ENCODE measurements around the gene ATF4.
A peak's percentile ranks its signal among the peaks of the same experiment; 100 is the strongest.
"Not testable (repeated sequence)": the region's sequence is repeated elsewhere in the genome, so short reads cannot be mapped to it uniquely, and the experiment has no call there.

ATF4 gene

DNA sequence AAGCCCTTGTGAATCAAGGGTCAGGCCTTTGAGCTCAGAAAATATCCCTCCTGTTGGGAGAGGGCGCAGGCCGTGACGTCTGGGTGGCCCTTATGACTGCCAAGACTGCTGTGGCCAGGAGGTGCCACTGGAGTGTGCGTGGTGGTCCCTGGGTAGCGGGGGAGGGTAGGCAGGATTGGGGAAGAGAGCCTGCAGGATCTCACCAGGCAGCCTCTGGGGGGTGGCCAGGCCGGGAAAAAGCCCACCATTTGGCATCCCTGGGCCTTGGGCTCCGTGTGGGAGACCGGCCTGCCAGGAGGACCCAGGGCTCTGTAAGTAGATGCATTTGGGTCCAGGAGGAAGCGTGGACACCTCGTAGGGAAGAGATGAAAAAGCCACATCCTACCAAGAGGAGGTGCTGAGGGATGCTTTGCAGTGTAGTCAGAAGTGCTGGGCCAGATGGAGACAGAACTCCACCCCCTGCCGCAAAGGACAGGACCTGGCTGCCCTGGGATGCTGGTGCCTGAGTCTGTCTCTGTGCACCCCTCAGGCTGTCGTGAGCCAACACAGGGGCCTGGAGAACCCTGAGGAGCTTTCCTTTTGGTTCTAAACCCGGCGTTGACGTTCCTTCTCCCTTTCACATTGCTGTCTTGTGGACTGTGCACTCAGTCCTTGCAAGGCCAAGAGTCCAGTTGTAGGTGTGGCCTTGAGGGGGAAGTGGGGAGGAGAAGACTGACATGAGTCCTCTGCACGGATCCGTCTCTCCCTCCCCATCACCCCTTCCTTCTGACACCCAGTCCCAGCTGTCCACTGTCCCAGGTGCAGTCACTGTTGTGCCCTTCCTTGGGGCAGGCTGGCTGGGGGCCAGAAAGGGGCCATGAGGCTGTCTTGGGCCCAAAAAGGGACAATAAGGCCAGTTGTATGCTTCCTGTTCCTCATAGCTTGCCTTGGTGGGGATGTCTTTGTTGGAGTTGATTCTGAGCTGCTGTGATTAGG, 31.0 kb upstream of the ATF4 start:
- no peak for DNase-seq

DNA sequence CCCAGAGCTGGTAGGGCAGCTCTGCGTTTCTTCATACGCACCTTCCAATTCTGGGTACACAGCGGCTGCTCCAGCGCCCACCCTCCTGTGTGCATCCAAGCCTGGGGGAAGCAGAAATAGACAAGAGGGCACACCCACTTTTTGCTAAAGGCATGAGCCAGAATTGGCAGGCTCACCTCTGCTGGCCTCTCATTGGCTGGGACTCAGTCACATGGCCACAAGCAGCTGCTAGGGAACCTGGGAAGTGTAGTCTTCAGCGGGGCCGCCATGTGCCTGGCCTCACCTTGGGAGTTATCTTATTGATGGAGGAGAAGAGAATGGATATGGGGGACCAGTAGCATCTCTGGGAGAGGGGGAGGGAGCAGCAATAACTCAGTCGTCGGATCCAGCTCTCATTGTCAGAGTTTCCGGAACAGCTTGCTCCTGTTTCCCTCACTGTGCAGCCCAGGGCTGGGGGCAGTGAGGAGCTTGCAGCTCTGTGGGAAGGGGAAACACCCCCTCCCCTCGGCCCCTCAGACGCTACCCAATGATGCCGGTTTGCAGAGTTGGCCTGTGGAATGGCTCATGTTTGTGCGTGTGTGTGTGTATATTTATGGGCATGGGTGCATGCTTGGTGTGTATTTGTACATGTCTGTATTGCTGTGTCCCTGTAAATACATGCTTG, 30.1 kb upstream of the ATF4 start:
- DNase-seq: peak; percentile 96

- DNase-seq: no peak
Measured at GRCh38 chr22:39490966-39491680, 29.2 kb upstream of the ATF4 start.

DNA sequence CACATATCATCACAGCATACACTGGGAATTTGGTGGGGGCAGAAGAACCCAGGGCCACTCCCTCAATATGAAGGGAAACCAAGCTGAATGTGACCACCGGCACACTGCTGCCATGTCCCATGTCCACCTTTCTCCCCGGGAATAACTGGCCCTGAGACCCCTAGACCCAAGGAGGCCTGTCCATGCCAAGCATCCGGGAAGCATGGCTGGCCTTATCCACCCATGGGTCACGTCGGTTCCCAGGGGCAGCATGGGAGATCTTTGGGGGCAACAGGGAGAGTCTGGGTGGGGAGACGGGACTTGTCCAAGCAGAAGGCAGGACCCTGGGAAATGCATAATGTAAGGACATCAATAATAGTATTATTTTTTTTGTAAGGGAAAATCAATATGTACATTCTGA, 28.7 kb upstream of the ATF4 start:
- no peak for DNase-seq

GRCh38 chr22:39492186-39492585, 28.2 kb upstream of the ATF4 start:
- no peak for DNase-seq

GRCh38 chr22:39493759-39494158, 26.6 kb upstream of the ATF4 start:
- no peak for DNase-seq

- DNase-seq: no peak
Measured at GRCh38 chr22:39494471-39495120, 25.8 kb upstream of the ATF4 start.

DNA sequence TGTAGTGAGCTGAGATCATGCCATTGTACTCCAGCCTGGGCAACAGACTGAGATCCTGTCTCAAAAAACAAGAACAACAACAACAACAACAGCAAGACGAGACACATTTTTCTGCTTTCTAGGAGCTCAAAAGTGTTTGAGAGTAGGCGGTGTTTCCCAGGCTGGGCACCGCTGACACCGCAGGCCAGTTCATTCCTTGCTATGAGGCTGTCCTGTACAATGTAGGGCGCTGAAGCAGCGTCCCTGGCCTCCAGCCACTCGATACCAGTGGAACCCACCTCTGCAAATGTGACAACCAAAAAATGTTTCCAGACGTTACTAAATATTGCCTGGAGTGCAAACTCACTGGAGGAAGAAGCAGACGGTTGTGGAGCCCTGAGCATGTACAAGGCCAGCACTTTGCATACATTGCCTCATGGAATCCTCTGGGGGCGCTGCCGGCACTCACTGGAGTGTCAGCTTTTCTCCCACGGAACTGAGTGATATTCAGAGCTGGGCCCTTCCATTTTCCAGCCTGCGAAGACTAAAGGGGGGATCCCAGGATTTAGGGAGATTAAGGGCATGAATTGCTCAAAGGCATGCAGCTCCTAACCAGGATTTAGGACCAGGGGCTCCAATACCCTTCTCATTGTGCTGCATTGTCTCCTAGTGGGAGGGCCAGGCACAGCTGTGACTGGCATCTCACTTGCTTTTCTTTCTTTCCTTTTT, 24.1 kb upstream of the ATF4 start:
- DNase-seq: peak; percentile 92

DNA sequence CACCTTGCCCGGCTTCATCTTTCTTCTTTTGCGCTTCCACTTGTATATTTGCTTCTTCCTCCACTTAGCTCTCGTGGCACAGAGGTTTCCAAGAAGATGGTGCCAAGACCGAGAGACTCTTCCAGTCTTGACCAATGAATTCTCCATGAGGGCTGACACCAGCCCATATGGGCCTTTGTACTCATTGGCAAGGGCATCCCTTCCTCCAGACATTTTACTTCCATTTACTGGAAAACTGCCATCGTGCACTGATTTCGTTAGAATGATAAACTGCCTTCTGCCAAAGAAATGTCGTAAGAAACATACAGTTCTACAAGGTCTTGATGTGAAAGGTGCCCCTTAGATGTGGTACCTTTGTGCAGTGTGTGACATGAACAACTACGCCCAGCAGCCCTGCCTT, 22.9 kb upstream of the ATF4 start:
- DNase-seq: no peak

- no peak for DNase-seq
Measured at GRCh38 chr22:39498368-39498767, 22.0 kb upstream of the ATF4 start.

DNA sequence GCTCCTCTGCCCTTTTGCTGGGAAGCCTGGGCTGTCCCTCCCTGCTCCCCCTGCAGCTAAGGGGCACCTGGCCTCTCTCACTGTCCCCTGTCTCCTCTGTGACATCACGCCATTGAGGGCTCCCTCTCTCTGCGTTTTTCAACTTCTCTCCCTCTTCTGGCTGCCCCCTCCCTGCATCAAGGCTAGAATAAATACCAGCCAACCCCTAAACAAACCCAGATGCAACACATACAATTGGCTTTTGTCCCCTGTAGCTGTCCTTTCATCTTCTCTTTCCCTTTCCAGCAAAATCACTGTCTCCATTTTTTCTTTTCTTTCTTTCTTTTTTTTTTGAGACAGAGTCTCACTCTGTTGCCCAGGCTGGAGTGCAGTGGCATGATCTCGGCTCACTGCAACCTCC, 21.6 kb upstream of the ATF4 start:
- no peak for DNase-seq

DNA sequence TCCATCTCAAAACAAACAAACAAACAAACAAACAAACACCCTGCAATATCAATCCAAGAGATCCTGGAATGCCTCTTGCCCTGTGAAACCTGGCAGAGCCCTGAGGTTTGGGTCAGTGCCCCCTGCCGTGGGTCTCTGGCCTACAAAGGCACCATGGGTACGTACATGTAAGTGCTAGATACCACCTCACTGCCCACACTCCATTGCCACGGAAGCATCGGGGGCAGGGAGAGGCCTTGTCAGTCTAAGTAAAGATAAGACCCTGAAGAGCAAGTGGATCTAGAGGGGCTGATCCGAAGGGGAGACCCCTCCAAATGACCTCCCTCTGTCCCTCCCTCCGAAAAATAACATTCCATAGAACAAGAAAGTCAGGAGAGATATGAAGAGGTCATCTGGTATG, 20.3 kb upstream of the ATF4 start:
- DNase-seq: no peak

GRCh38 chr22:39501644-39502108, 18.7 kb upstream of the ATF4 start:
- no peak for DNase-seq

DNA sequence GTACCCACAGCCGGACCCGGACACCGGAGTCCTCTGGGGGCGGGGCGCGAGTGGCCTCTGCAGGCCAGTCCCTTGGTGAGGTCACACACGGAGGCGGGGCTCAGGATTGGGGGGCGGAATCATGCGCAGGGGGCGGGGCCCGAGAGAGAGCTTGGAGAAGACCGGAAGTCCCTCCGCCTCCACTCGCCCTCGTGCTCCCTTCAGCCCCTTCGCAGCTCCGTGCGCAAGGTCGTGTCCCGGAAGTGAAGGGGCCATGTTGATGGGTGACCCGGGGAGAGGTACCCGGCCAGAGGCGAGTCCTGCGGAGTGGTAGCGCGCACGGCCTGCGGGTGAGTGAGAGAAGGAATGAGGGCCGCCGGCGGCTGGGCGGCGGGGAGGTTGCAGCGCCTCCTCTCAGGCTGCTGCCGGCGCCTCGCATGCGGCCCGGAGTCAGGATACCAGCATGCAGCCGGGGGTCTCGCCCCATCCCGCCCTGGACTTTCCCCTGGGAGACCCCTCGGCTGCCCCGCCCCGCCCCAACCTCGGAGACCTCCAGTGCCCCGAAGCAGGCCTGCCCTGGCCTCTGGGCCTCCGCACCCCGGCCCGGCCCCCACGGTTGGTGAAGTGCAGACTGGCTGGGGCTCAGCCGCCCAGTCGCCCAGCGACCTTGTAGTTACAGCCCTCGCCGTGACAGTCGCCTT, 18.1 kb upstream of the ATF4 start, which contains the start of gene MIEF1:
MIEF1 (plus strand) TSS at position 182 of the 680 bp plus-strand sequence. CDS start 9,005 bp downstream, outside the sequence.
- DNase-seq: peak; percentile 99

- peak; percentile 46 for DNase-seq
Measured at GRCh38 chr22:39502789-39503409, 17.5 kb upstream of the ATF4 start.

DNA sequence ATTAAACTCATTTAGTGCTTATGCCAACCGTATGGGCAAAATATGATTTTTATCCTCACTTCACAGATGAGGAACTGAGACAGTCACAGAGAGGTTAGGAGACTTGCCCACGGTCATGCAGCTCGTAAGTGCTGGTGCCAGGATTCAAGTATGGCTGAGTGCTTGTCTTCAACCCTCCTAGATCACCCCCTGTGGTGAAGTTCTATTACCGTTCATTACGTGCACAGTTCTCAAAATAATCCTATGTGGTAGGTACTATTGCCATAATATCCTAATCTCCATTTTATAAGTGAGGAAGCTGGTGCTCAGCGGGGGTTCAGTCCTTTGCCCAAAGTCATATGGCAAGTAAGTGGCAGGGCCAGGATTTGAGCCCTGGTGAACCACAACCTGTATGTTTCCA, 16.7 kb upstream of the ATF4 start:
- DNase-seq: peak; percentile 57

- no peak for DNase-seq
Measured at GRCh38 chr22:39504071-39504470, 16.3 kb upstream of the ATF4 start.

DNA sequence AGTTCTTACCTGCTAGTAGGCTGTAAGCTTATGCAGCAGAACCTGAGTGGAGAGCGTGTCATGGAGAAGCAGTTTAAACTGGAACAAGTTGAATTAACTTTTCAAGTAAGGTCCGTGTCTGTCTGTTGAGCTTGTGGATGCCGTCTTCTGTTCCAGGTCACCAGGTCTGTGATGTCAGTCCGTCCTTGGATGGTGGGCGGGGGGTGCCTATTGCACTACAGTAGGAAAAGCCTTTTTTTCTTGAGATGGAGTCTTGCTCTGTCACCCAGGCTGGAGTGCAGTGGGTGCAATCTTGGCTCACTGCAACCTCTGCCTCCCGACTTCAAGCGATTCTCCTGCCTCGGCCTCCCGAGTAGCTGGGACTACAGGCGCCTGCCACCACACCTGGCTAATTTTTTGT, 13.3 kb upstream of the ATF4 start:
- DNase-seq: not testable (repeated sequence)

- peak; percentile 58 for DNase-seq
Measured at GRCh38 chr22:39508393-39508792, 12.0 kb upstream of the ATF4 start.

- no peak for DNase-seq
Measured at GRCh38 chr22:39510529-39511149, 9.7 kb upstream of the ATF4 start.
